8988T (cell line): ENCODE measurements around the gene SBF2.
"Not testable (repeated sequence)": the region's sequence is repeated elsewhere in the genome, so short reads cannot be mapped to it uniquely, and the experiment has no call there.

ENCODE experiments used
- DNase-seq: peaks from one replicate; pipeline ENCODE4 v3.0.0; 2011

Gene SBF2

GRCh38 chr11:10298342-10298741, 4.3 kb upstream of the SBF2 start:
- DNase-seq: no peak

GRCh38 chr11:10295064-10295901, 1.3 kb upstream of the SBF2 start:
- no peak for DNase-seq

- no peak for DNase-seq
These were observed 403 bp upstream of the SBF2 start for GRCh38 chr11:10294290-10294953.

- DNase-seq: no peak
These were observed 2.0 kb downstream of the SBF2 start for GRCh38 chr11:10291801-10292638.

GRCh38 chr11:10289765-10290380, 4.1 kb downstream of the SBF2 start:
- DNase-seq: no peak

- DNase-seq: no peak
These were observed 4.9 kb downstream of the SBF2 start for GRCh38 chr11:10288881-10289764.

- no peak for DNase-seq
These were observed 6.0 kb downstream of the SBF2 start for GRCh38 chr11:10287766-10288715.

- DNase-seq: no peak
These were observed 6.9 kb downstream of the SBF2 start for GRCh38 chr11:10287140-10287539.

- DNase-seq: no peak
These were observed 8.7 kb downstream of the SBF2 start for GRCh38 chr11:10285148-10285802.

GRCh38 chr11:10283991-10284390, 10.0 kb downstream of the SBF2 start:
- no peak for DNase-seq

- no peak for DNase-seq
These were observed 11.9 kb downstream of the SBF2 start for GRCh38 chr11:10282117-10282516.

- DNase-seq: no peak
These were observed 18.3 kb downstream of the SBF2 start for GRCh38 chr11:10275714-10276113.

- no peak for DNase-seq
These were observed 19.3 kb downstream of the SBF2 start for GRCh38 chr11:10274726-10275125.

GRCh38 chr11:10273738-10274137, 20.3 kb downstream of the SBF2 start:
- DNase-seq: no peak

GRCh38 chr11:10272132-10272531, 21.9 kb downstream of the SBF2 start:
- DNase-seq: no peak

GRCh38 chr11:10268746-10269488, 25.1 kb downstream of the SBF2 start:
- DNase-seq: no peak

- DNase-seq: no peak
These were observed 26.2 kb downstream of the SBF2 start for GRCh38 chr11:10267821-10268220.

- no peak for DNase-seq
These were observed 28.1 kb downstream of the SBF2 start for GRCh38 chr11:10265936-10266335.

- DNase-seq: not testable (repeated sequence)
These were observed 29.3 kb downstream of the SBF2 start for GRCh38 chr11:10264716-10265115.
